H9 (cell line): Measurements from ENCODE around the gene GPR108. TPM values are rescaled to one million over a fixed set of nuclear protein-coding genes. Genes with fewer than 3 reads are reported as not detected.

Source experiments
- DNase-seq: peaks from one replicate; pipeline ENCODE4 v3.0.0-alpha.2; 2017
- H2AFZ ChIP-seq: one replicate; pipeline ENCODE4 v1.6.1; 2013; ENCODE audit warnings: mild to moderate bottlenecking, low read length, control low read depth, moderate library complexity
- H2AK5ac ChIP-seq: 2 replicates; pipeline ENCODE4 v1.6.1; 2013; ENCODE audit warnings: low read length, control low read depth, mixed read lengths; ENCODE audit not compliant: insufficient read length
- H2BK120ac ChIP-seq: one replicate; pipeline ENCODE4 v1.6.1; 2013; ENCODE audit warnings: low read depth, mild to moderate bottlenecking, low read length, control low read depth, inconsistent platforms; ENCODE audit not compliant: poor library complexity, severe bottlenecking
- H2BK12ac ChIP-seq: 2 replicates; pipeline ENCODE4 v1.6.1; 2013; ENCODE audit warnings: low read length, control low read depth, mixed read lengths, low read depth; ENCODE audit not compliant: insufficient read length
- H2BK15ac ChIP-seq: 2 replicates; pipeline ENCODE4 v1.6.1; 2013; ENCODE audit warnings: low read depth, low read length, control low read depth
- H2BK20ac ChIP-seq: one replicate; pipeline ENCODE4 v1.6.1; 2013; ENCODE audit warnings: low read depth, mild to moderate bottlenecking, low read length, control low read depth, inconsistent platforms; ENCODE audit not compliant: poor library complexity, severe bottlenecking
- H2BK5ac ChIP-seq: 2 replicates; pipeline ENCODE4 v1.6.1; 2013; ENCODE audit warnings: low read length, control low read depth, mixed read lengths; ENCODE audit not compliant: insufficient read length
- H3K14ac ChIP-seq: 2 replicates; pipeline ENCODE4 v1.6.1; 2013; ENCODE audit warnings: low read length, control low read depth; ENCODE audit not compliant: insufficient read depth
- H3K18ac ChIP-seq: 2 replicates; pipeline ENCODE4 v1.6.1; 2013; ENCODE audit warnings: low read depth, mild to moderate bottlenecking, mixed read lengths, low read length, control low read depth; ENCODE audit not compliant: insufficient read length
- H3K23ac ChIP-seq: 2 replicates; pipeline ENCODE4 v1.6.1; 2013; ENCODE audit warnings: low read length, control low read depth, mixed read lengths, low read depth; ENCODE audit not compliant: insufficient read length
- H3K23me2 ChIP-seq: 2 replicates; pipeline ENCODE4 v1.6.1; 2013; ENCODE audit warnings: low read depth, mild to moderate bottlenecking, mixed read lengths, low read length, control low read depth; ENCODE audit not compliant: insufficient read length, poor library complexity, severe bottlenecking
- H3K27ac ChIP-seq: 2 replicates; pipeline ENCODE4 v1.5.1; 2013; ENCODE audit warnings: low read length, control low read depth, mixed read lengths, low read depth; ENCODE audit not compliant: insufficient read length
- H3K27me3 ChIP-seq: 2 replicates; pipeline ENCODE4 v1.6.1; 2013; ENCODE audit warnings: low read length, control low read depth, inconsistent platforms; ENCODE audit not compliant: insufficient read depth
- H3K4ac ChIP-seq: 2 replicates; pipeline ENCODE4 v1.6.1; 2013; ENCODE audit warnings: low read depth, mild to moderate bottlenecking, control low read depth, inconsistent platforms, low read length, moderate library complexity
- H3K4me1 ChIP-seq: 2 replicates; pipeline ENCODE4 v1.6.1; 2013; ENCODE audit warnings: low read length, control low read depth, inconsistent platforms; ENCODE audit not compliant: insufficient read depth
- H3K4me2 ChIP-seq: 2 replicates; pipeline ENCODE4 v1.6.1; 2013; ENCODE audit warnings: low read length, control low read depth, mixed read lengths; ENCODE audit not compliant: insufficient read length, insufficient read depth
- H3K56ac ChIP-seq: 2 replicates; pipeline ENCODE4 v1.6.1; 2013; ENCODE audit warnings: low read depth, mild to moderate bottlenecking, mixed read lengths, low read length, control low read depth; ENCODE audit not compliant: insufficient read length
- H3K79me1 ChIP-seq: 2 replicates; pipeline ENCODE4 v1.6.1; 2013; ENCODE audit warnings: low read depth, mild to moderate bottlenecking, moderate library complexity, low read length, control low read depth, inconsistent platforms; ENCODE audit not compliant: insufficient read depth, poor library complexity, severe bottlenecking
- H3K79me2 ChIP-seq: 2 replicates; pipeline ENCODE4 v1.6.1; 2013; ENCODE audit warnings: low read length, control low read depth, inconsistent platforms; ENCODE audit not compliant: insufficient read depth
- H3K9ac ChIP-seq: 2 replicates; pipeline ENCODE4 v1.6.1; 2013; ENCODE audit warnings: low read length, control low read depth, mixed read lengths; ENCODE audit not compliant: insufficient read length; ENCODE audit errors: extremely low read depth
- H3K9me3 ChIP-seq: one replicate; pipeline ENCODE4 v1.6.1; 2013; ENCODE audit warnings: low read depth, low read length, inconsistent platforms; ENCODE audit not compliant: control insufficient read depth
- H3T11ph ChIP-seq: one replicate; pipeline ENCODE4 v1.6.1; 2013; ENCODE audit warnings: mild to moderate bottlenecking, low read length, control low read depth, inconsistent platforms
- H4K20me1 ChIP-seq: one replicate; pipeline ENCODE4 v1.6.1; 2013; ENCODE audit not compliant: control insufficient read depth, insufficient read length, insufficient read depth
- H4K5ac ChIP-seq: 2 replicates; pipeline ENCODE4 v1.6.1; 2013; ENCODE audit warnings: low read depth, mild to moderate bottlenecking, mixed read lengths, low read length, control low read depth; ENCODE audit not compliant: insufficient read length
- H4K8ac ChIP-seq: replicated peaks from 2 replicates; pipeline ENCODE4 v1.6.1; 2013; ENCODE audit warnings: low read length, control low read depth, mixed read lengths, low read depth; ENCODE audit not compliant: insufficient read length
- H4K91ac ChIP-seq: 2 replicates; pipeline ENCODE4 v1.6.1; 2013; ENCODE audit warnings: low read depth, mild to moderate bottlenecking, moderate library complexity, mixed read lengths, low read length, control low read depth; ENCODE audit not compliant: insufficient read length
- H3K27ac Mint-ChIP-seq, 3 experiments: 2 replicates in 2 of 3; 3 replicates in 1 of 3; pipeline ENCODE4 v1.8.0; 2020 to 2021; ENCODE audit warnings: mixed read lengths in 3 of 3, mild to moderate bottlenecking in 1 of 3, moderate library complexity in 1 of 3
- H3K27me3 Mint-ChIP-seq: 2 replicates; pipeline ENCODE4 v1.8.0; 2021; ENCODE audit warnings: low read depth, mild to moderate bottlenecking, moderate library complexity, mixed read lengths
- H3K36me3 Mint-ChIP-seq, 3 experiments: 2 replicates in 2 of 3; 3 replicates in 1 of 3; pipeline ENCODE4 v1.8.0; 2020 to 2021; ENCODE audit warnings: low read depth in 3 of 3, mixed read lengths in 3 of 3; ENCODE audit not compliant: insufficient read depth in 1 of 3
- H3K4me1 Mint-ChIP-seq, 2 experiments: 2 replicates each; pipeline ENCODE4 v1.8.0; 2020; ENCODE audit warnings: mixed read lengths in 2 of 2
- H3K4me3 Mint-ChIP-seq, 2 experiments: 2 replicates in 1 of 2; 3 replicates in 1 of 2; pipeline ENCODE4 v1.8.0; 2020 to 2021; ENCODE audit warnings: mild to moderate bottlenecking in 2 of 2, mixed read lengths in 2 of 2, moderate library complexity in 1 of 2
- H3K9me3 Mint-ChIP-seq, 2 experiments: 2 replicates in 1 of 2; 3 replicates in 1 of 2; pipeline ENCODE4 v1.8.0; 2020; ENCODE audit warnings: mild to moderate bottlenecking in 2 of 2, mixed read lengths in 2 of 2, moderate library complexity in 1 of 2
- WGBS: extraction: QIAGEN DNeasy Blood & Tissue Kit; methylation state at CpG from one replicate; pipeline ENCODE4 v1.1.7; 2013; ENCODE audit warnings: missing lambda C conversion rate, low lambda C conversion rate, mixed read lengths; ENCODE audit not compliant: insufficient read length; ENCODE audit errors: extremely low coverage; 5-methylcytosine and 5-hydroxymethylcytosine counted together
- total RNA-seq: library from RNA; stranded (reverse); gene quantifications from 2 replicates; pipeline ENCODE4 v1.2.1, GENCODE V29; 2021
- TF ChIP-seq, protein P1 (sequence below): fragments of 200-600 bp; sonication (generic); conservative IDR thresholded peaks from 3 replicates; pipeline ENCODE4 v1.8.0; 2021; ENCODE audit warnings: antibody characterized with exemption, mild to moderate bottlenecking

GPR108 gene
- total RNA-seq, 1 experiment from 2014 or later = 38.2 TPM

DNA sequence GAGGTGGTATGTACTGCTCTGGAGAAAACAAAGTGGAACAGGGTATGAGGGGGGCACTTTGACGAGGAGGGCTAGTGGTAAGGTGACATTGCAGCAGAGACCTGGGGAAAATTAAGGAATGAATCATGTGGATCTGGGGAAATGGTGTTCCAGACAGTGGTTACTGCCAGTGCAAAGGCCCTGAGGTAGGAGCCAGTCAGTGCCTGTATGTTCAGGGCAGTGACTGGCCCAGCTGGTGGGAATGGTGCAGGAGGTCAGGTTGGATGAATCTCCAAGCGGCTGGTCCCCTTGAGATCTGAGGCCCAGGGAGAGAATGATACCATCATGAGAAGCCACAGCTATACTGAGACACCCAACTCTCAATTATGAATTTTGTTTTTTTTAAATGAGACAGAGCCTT, 40.1 kb upstream of the GPR108 start:
- Histone ChIP-seq H4K8ac (no peak overlapping the region), H2BK120ac (no peak overlapping the region), H3K9ac (no peak overlapping the region), H3K23me2 (no peaks in the 10 kb centered on the region), H2BK15ac (no peak overlapping the region), H3K4ac (no peak overlapping the region), H2AK5ac (no peak overlapping the region), H3K27ac (no peak overlapping the region), H3K27me3 (no peaks in the 10 kb centered on the region), H4K20me1 (no peaks in the 10 kb centered on the region), H2AFZ (no peak overlapping the region), H2BK20ac (no peak overlapping the region), H3T11ph (no peak overlapping the region), H3K56ac (no peak overlapping the region), H3K14ac (no peak overlapping the region), H3K23ac (no peak overlapping the region), H2BK5ac (no peak overlapping the region), H4K91ac (no peak overlapping the region), H4K5ac (no peak overlapping the region), H3K18ac (no peak overlapping the region), H3K4me2 (no peak overlapping the region), H3K4me1 (no peaks in the 10 kb centered on the region), H3K9me3 (no peaks in the 10 kb centered on the region), H3K79me1 (no peaks in the 10 kb centered on the region), H3K79me2 (no peaks in the 10 kb centered on the region), H2BK12ac (no peak overlapping the region)
- Mint-ChIP-seq H3K27me3 (peaks cover 6% of the 10 kb centered on the region), H3K9me3 (peaks cover 3 to 40% of the 10 kb centered on the region in 2 experiments; a peak in 4 of 5 replicates), H3K27ac (no peak overlapping the region), H3K36me3 (no peaks in the 10 kb centered on the region), H3K4me3 (no peak overlapping the region; a peak in 1 of 5 replicates), H3K4me1 (peaks cover 4% of the 10 kb centered on the region in 2 experiments; a peak in 2 of 4 replicates)
- no peak for DNase-seq
- TF ChIP-seq, protein P1, sequence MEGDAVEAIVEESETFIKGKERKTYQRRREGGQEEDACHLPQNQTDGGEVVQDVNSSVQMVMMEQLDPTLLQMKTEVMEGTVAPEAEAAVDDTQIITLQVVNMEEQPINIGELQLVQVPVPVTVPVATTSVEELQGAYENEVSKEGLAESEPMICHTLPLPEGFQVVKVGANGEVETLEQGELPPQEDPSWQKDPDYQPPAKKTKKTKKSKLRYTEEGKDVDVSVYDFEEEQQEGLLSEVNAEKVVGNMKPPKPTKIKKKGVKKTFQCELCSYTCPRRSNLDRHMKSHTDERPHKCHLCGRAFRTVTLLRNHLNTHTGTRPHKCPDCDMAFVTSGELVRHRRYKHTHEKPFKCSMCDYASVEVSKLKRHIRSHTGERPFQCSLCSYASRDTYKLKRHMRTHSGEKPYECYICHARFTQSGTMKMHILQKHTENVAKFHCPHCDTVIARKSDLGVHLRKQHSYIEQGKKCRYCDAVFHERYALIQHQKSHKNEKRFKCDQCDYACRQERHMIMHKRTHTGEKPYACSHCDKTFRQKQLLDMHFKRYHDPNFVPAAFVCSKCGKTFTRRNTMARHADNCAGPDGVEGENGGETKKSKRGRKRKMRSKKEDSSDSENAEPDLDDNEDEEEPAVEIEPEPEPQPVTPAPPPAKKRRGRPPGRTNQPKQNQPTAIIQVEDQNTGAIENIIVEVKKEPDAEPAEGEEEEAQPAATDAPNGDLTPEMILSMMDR = no peak
- no CpG with 5 or more reads among the region's 2 CpGs for WGBS
